Spleen (tissue), 11 donors: ENCODE results near the gene CNPY1. TPM values are rescaled to one million over a fixed set of nuclear protein-coding genes. Genes with fewer than 3 reads are reported as not detected.

Source experiments
- DNase-seq: peaks from one replicate; pipeline ENCODE4 v3.0.0-alpha.2; 2020
- H3K27ac ChIP-seq, 8 donors: fragments of 200-600 bp; sonication (generic) in 7 of 8; 1 replicate in 4 of 8; 2 replicates in 4 of 8; pipeline versions ENCODE4 v1.5.0 to v1.8.0; 2016 to 2021; ENCODE audit warnings: inconsistent platforms in 4 of 8, mild to moderate bottlenecking in 4 of 8, moderate library complexity in 1 of 8
- H3K27me3 ChIP-seq, 7 donors: fragments of 200-600 bp; sonication (generic) in 6 of 7; replicated peaks in 1 of 7; 1 replicate in 4 of 7; 2 replicates in 3 of 7; pipeline versions ENCODE4 v1.5.0 to v1.8.0; 2016 to 2021; ENCODE audit warnings: inconsistent platforms in 3 of 7, mild to moderate bottlenecking in 1 of 7
- H3K36me3 ChIP-seq, 6 donors: fragments of 200-600 bp; sonication (generic) in 5 of 6; 1 replicate in 4 of 6; 2 replicates in 2 of 6; pipeline versions ENCODE4 v1.5.0 to v1.8.0; 2016 to 2021; ENCODE audit warnings: inconsistent platforms in 2 of 6
- H3K4me1 ChIP-seq, 6 donors: fragments of 200-600 bp; sonication (generic) in 5 of 6; 1 replicate in 3 of 6; 2 replicates in 3 of 6; pipeline versions ENCODE4 v1.5.0 to v1.8.0; 2016 to 2021; ENCODE audit warnings: inconsistent platforms in 3 of 6
- H3K4me3 ChIP-seq, 8 donors: fragments of 200-600 bp; sonication (generic) in 7 of 8; 1 replicate in 4 of 8; 2 replicates in 4 of 8; pipeline versions ENCODE4 v1.5.0 to v1.8.0; 2016 to 2021; ENCODE audit warnings: inconsistent platforms in 4 of 8, mild to moderate bottlenecking in 4 of 8, moderate library complexity in 2 of 8
- H3K9me3 ChIP-seq, 8 donors: fragments of 200-600 bp; sonication (generic) in 7 of 8; 1 replicate in 4 of 8; 2 replicates in 4 of 8; pipeline versions ENCODE4 v1.5.0 to v1.8.0; 2016 to 2021; ENCODE audit warnings: inconsistent platforms in 4 of 8
- POLR2A ChIP-seq, 3 donors: fragments of 450-650 bp; IDR thresholded peaks; one replicate each; pipeline ENCODE4 v1.5.1; 2017; ENCODE audit warnings: antibody characterized with exemption in 3 of 3, mild to moderate bottlenecking in 1 of 3
- POLR2AphosphoS5 ChIP-seq, 3 donors: sonication (generic); formaldehyde crosslinking; IDR thresholded peaks; one replicate each; pipeline ENCODE4 v1.5.1; 2017; ENCODE audit warnings: antibody characterized with exemption in 3 of 3
- WGBS, 5 donors: extraction: QIAGEN DNeasy Blood & Tissue Kit in 3 of 5; methylation state at CpG; one replicate each; pipeline versions ENCODE4 v1.1.5 to v1.1.7; 2013 to 2018; 5-methylcytosine and 5-hydroxymethylcytosine counted together
- intact Hi-C: fragments of 100-400 bp; cut with DNase I; formaldehyde crosslinking; loops from one replicate; pipeline ENCODE4 v1.15.0; 2023; ENCODE audit warnings: low total_unique reads
- polyA plus RNA-seq, 3 donors: library from polyadenylated mRNA; stranded (reverse); fragments of 200-250 nt; gene quantifications; one replicate each; pipeline ENCODE4 v1.2.1, GENCODE V29; 2013
- total RNA-seq, 7 donors: library from RNA; depleted of rRNA in 3 of 7; stranded (reverse); fragments of >200 nt in 3 of 7; fragmentation: NEBNext Ultra II Directional in 4 of 7; extraction: Animal tissue kit (Norgen Biotek cat#: 25700) in 4 of 7; gene quantifications; one replicate each; pipeline versions ENCODE4 v1.1.0 to v1.2.1, GENCODE V29; 2016 to 2021
- TF ChIP-seq, protein P1 (sequence below), 11 experiments: fragments of 200-600 bp in 7 of 11; fragments of 450-650 bp in 4 of 11; sonication (generic) in 4 of 11; IDR thresholded peaks in 8 of 11; conservative IDR thresholded peaks in 3 of 11; 1 replicate in 7 of 11; 2 replicates in 4 of 11; pipeline versions ENCODE4 v1.4.0 to v1.8.0; 2016 to 2021; ENCODE audit warnings: antibody characterized with exemption in 11 of 11, inconsistent platforms in 4 of 11, mild to moderate bottlenecking in 1 of 11
- donor health status: healthy with polysubstance abuse.
- donor health status: DM: no; HTN: no; CAD: no; lungs with moderate emphysema.
- donor health status: DM: no; HTN: no; CAD: no.
- donor health status: Bipolar disorder and iron deficiency.
- donor health status: healthy.
- donor health status: DM: no; HTN: no; CAD: no.
- donor health status: DM: yes; HTN: yes; CAD: no.

CNPY1 gene
- total and polyA plus RNA-seq, 10 donors: not detected

DNA sequence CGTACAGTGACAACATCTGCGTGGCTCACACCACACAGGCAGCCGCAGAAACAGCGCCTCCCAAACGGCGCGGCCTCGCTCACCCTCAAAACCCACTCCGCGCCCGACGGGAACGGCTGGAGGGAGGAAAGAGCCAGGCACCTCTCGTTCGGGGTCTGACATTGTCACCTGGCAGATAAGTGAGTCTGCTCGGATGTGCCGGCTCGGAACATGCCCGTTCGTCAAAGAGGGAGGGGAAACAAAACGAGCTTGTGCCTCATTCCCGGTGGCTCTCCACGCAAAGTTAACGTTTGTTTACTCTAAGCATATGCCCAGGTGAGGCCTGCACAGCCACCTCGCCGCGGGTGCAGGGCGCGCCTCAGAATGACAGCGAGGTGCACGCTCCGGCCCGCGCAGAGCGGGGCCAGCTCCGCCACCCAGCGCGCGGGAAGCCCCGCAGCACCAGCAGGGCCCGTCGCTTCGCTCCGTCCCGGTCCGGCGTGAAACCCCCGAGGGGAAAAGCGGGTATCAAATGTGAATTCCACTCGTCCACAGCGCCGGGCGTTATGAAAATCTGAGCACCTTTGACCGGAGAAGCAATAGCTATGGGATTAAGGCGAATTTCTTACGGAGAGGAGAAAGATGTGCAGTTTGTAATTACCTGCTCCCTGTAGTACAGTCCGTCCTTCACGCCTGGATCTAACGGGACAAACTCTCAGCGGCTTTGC, 13.1 kb downstream of the CNPY1 start:
- H3K4me1 ChIP-seq: peaks cover 9 to 19% (median 16%) of the 10 kb centered on the region in 6 donors
- intact Hi-C loops: no loop called here
- TF ChIP-seq POLR2AphosphoS5 (IDR thresholded peaks at IDR 0.05) (no peak), POLR2A (IDR thresholded peaks at IDR 0.05) (no peak)
- TF ChIP-seq, protein P1, sequence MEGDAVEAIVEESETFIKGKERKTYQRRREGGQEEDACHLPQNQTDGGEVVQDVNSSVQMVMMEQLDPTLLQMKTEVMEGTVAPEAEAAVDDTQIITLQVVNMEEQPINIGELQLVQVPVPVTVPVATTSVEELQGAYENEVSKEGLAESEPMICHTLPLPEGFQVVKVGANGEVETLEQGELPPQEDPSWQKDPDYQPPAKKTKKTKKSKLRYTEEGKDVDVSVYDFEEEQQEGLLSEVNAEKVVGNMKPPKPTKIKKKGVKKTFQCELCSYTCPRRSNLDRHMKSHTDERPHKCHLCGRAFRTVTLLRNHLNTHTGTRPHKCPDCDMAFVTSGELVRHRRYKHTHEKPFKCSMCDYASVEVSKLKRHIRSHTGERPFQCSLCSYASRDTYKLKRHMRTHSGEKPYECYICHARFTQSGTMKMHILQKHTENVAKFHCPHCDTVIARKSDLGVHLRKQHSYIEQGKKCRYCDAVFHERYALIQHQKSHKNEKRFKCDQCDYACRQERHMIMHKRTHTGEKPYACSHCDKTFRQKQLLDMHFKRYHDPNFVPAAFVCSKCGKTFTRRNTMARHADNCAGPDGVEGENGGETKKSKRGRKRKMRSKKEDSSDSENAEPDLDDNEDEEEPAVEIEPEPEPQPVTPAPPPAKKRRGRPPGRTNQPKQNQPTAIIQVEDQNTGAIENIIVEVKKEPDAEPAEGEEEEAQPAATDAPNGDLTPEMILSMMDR (IDR thresholded peaks at IDR 0.05 in 8 of 11, conservative IDR thresholded peaks at IDR 0.05 in 3 of 11): no peak
- whole genome bisulfite sequencing, 5 donors: 2 to 5% (median 2%) methylated on average over 59 to 60 of the region's 60 CpGs
- no peaks in the 10 kb centered on the region for H3K36me3 ChIP-seq
- H3K9me3 ChIP-seq: peaks cover 0 to 7% (median 0%) of the 10 kb centered on the region in 8 donors
- H3K27me3 ChIP-seq: peaks cover 0 to 98% (median 51%) of the 10 kb centered on the region in 7 donors
- peak overlapping the region in 6 of 8 donors; percentile 10 to 63 (median 32) for H3K4me3 ChIP-seq
- H3K27ac ChIP-seq: no peak overlapping the region
- DNase-seq: peak; percentile 79

DNA sequence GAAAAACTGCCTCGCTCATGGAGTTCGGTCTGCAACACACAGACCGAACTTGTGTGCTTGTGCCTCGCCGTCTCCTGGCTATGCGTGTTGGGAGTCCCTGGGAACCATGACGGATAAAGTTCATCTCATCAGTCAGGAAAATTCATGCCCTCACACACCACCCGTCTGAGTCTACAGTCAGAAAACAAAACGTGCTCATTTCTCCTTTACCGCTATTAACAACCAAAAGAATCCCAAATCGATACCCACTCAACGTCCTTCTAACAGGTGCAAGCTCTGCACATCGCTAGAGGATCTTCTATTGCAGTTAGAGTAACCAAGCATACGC, 13.6 kb downstream of the CNPY1 start:
- TF ChIP-seq, protein P1 (IDR thresholded peaks at IDR 0.05 in 8 of 11, conservative IDR thresholded peaks at IDR 0.05 in 3 of 11): no peak
- TF ChIP-seq POLR2A (IDR thresholded peaks at IDR 0.05) (no peak), POLR2AphosphoS5 (IDR thresholded peaks at IDR 0.05) (no peak)
- intact Hi-C loops: no loop called here
- peak; percentile 6 for DNase-seq
- WGBS, 5 donors: 23 to 35% (median 26%) methylated on average over 14 of the region's 14 CpGs
- Histone ChIP-seq H3K36me3 (no peaks in the 10 kb centered on the region), H3K4me3 (peak overlapping the region in 4 of 8 donors; percentile 26 to 63 (median 38)), H3K27me3 (peaks cover 0 to 98% (median 51%) of the 10 kb centered on the region in 7 donors), H3K9me3 (peaks cover 0 to 7% (median 0%) of the 10 kb centered on the region in 8 donors), H3K27ac (no peak overlapping the region), H3K4me1 (peaks cover 9 to 19% (median 16%) of the 10 kb centered on the region in 6 donors)

DNA sequence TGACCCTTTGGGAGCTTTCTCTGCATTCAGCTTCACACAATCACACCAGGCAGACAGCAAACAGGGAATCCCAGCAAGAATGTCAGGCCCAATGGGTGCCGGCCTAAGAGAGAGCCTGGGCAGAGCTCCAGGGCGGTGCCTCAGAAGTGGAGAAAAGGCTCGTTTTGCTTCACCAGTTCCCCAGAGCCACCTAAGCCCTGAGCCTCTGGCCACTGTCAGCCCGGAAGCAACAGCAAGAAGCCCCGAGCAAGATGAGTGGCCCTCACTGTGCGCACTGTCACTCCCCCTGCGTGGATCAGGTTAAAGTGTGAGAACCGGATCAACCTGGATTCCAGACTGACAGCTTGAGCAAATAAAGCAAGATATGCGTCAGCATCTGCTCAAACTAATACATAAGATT, 14.7 kb downstream of the CNPY1 start:
- Histone ChIP-seq H3K9me3 (peaks cover 0 to 4% (median 0%) of the 10 kb centered on the region in 8 donors), H3K27me3 (peaks cover 0 to 99% (median 51%) of the 10 kb centered on the region in 7 donors), H3K36me3 (no peaks in the 10 kb centered on the region), H3K4me1 (peaks cover 9 to 19% (median 16%) of the 10 kb centered on the region in 6 donors), H3K27ac (no peak overlapping the region), H3K4me3 (no peak overlapping the region)
- intact Hi-C loops: no loop called here
- DNase-seq: peak; percentile 52
- 19 to 26% (median 21%) methylated on average over 7 to 9 of the region's 9 CpGs for WGBS, 5 donors
- TF ChIP-seq POLR2A (IDR thresholded peaks at IDR 0.05): no peak
- no peak for TF ChIP-seq POLR2AphosphoS5 (IDR thresholded peaks at IDR 0.05)
- TF ChIP-seq, protein P1 (IDR thresholded peaks at IDR 0.05 in 8 of 11, conservative IDR thresholded peaks at IDR 0.05 in 3 of 11): no peak

DNA sequence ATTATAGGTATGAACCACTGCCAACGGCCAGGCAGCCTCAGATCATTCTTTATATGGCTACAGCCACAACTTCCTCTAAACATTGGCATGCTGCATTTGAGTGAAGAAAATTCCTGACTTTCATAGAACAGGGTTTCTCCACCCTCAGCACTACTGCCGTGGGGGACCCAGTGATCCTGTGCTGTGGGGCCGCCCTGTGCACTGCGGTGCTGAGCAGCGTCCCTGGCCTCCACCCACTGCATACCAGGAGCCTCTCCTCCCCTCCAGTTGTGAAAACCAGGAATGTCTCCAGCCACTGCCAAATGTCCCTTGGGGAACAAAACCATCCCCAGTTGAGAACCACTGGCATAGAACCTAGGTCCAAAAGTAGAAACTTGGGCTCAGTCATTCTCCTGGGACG, 15.8 kb downstream of the CNPY1 start:
- Histone ChIP-seq H3K9me3 (no peaks in the 10 kb centered on the region), H3K36me3 (no peaks in the 10 kb centered on the region), H3K4me1 (peaks cover 9 to 19% (median 16%) of the 10 kb centered on the region in 6 donors), H3K27me3 (peaks cover 0 to 99% (median 47%) of the 10 kb centered on the region in 7 donors), H3K4me3 (no peak overlapping the region), H3K27ac (no peak overlapping the region)
- TF ChIP-seq POLR2A (IDR thresholded peaks at IDR 0.05): no peak
- TF ChIP-seq, protein P1 (IDR thresholded peaks at IDR 0.05 in 8 of 11, conservative IDR thresholded peaks at IDR 0.05 in 3 of 11): no peak
- no peak for TF ChIP-seq POLR2AphosphoS5 (IDR thresholded peaks at IDR 0.05)
- intact Hi-C loops: no loop called here
- DNase-seq: no peak
- WGBS, 5 donors: 55 to 70% (median 65%) methylated on average over 6 of the region's 6 CpGs
